ENCODE measurements around the gene KRTAP9-6. TPM values are rescaled to one million over a fixed set of nuclear protein-coding genes. Genes with fewer than 3 reads are reported as not detected.
"Not testable (repeated sequence)": the region's sequence is repeated elsewhere in the genome, so short reads cannot be mapped to it uniquely, and the experiment has no call there.

KRTAP9-6 gene
- total RNA-seq, 1 donor from 2014 or later, result not detected

GRCh38 chr17:41249637-41250240 lies 15.4 kb upstream of the KRTAP9-6 start, which contains the start of gene KRTAP9-4:
TSS of gene KRTAP9-4 (plus strand) at chr17:41249687. CDS start at chr17:41249721, 34 bp downstream.
- H3K9ac ChIP-seq (ENCODE audit: low read length); H3K9me3 Mint-ChIP-seq (ENCODE audit: unreplicated experiment); H3K4me3 Mint-ChIP-seq (ENCODE audit: unreplicated experiment); H4K20me1 ChIP-seq (ENCODE audit: insufficient read depth, low read length); H3K4me2 ChIP-seq (ENCODE audit: low read length); H3K36me3 ChIP-seq (ENCODE audit: insufficient read depth, low read length); H3K4me3 ChIP-seq (ENCODE audit: insufficient read depth, low read depth, low read length); H3K4me1 Mint-ChIP-seq (ENCODE audit: low read depth, unreplicated experiment); H3K27ac Mint-ChIP-seq (ENCODE audit: unreplicated experiment); H3K9me3 ChIP-seq (ENCODE audit: insufficient read depth, low read depth, low read length); H3K27me3 ChIP-seq (ENCODE audit: insufficient read depth, low read length); FAIRE-seq; H3K27ac ChIP-seq (ENCODE audit: low read depth, low read length); H3K79me2 ChIP-seq (ENCODE audit: insufficient read depth, low read length); H3K36me3 Mint-ChIP-seq (ENCODE audit: low read depth, unreplicated experiment); H2AFZ ChIP-seq (ENCODE audit: low read depth, low read length); DNase-seq (ENCODE audit: low read depth); H3K4me1 ChIP-seq (ENCODE audit: insufficient read depth, low read length): not testable (repeated sequence)
- peaks cover 39% of the 10 kb centered on the region for H3K27me3 Mint-ChIP-seq (ENCODE audit: low read depth, unreplicated experiment)

GRCh38 chr17:41251261-41251660 lies 13.9 kb upstream of the KRTAP9-6 start:
- H4K20me1 ChIP-seq (ENCODE audit: insufficient read depth, low read length), result no peaks in the 10 kb centered on the region
- no peaks in the 10 kb centered on the region for H3K36me3 ChIP-seq (ENCODE audit: insufficient read depth, low read length)
- no peak overlapping the region for H3K4me3 ChIP-seq (ENCODE audit: insufficient read depth, low read depth, low read length)
- TF ChIP-seq CTCF (IDR thresholded peaks at IDR 0.05; ENCODE audit: insufficient read depth, low read depth, low read length) (no peak), EZH2 (IDR thresholded peaks at IDR 0.05; ENCODE audit: insufficient read depth, low read length) (no peak)
- FAIRE-seq, result no peak
- no peaks in the 10 kb centered on the region for H3K36me3 Mint-ChIP-seq (ENCODE audit: low read depth, unreplicated experiment)
- H3K27ac ChIP-seq (ENCODE audit: low read depth, low read length), result no peak overlapping the region
- H3K27ac Mint-ChIP-seq (ENCODE audit: unreplicated experiment), result no peak overlapping the region
- peaks cover 49% of the 10 kb centered on the region for H3K27me3 Mint-ChIP-seq (ENCODE audit: low read depth, unreplicated experiment)
- no peaks in the 10 kb centered on the region for H3K4me1 Mint-ChIP-seq (ENCODE audit: low read depth, unreplicated experiment)
- no peaks in the 10 kb centered on the region for H3K9me3 ChIP-seq (ENCODE audit: insufficient read depth, low read depth, low read length)
- peaks cover 3% of the 10 kb centered on the region for H3K27me3 ChIP-seq (ENCODE audit: insufficient read depth, low read length)
- no peak overlapping the region for H2AFZ ChIP-seq (ENCODE audit: low read depth, low read length)
- H3K9me3 Mint-ChIP-seq (ENCODE audit: unreplicated experiment), result no peaks in the 10 kb centered on the region
- no peak overlapping the region for H3K4me2 ChIP-seq (ENCODE audit: low read length)
- no peak overlapping the region for H3K4me3 Mint-ChIP-seq (ENCODE audit: unreplicated experiment)
- no peak for DNase-seq (ENCODE audit: low read depth)
- no peaks in the 10 kb centered on the region for H3K79me2 ChIP-seq (ENCODE audit: insufficient read depth, low read length)
- H3K9ac ChIP-seq (ENCODE audit: low read length), result no peak overlapping the region
- H3K4me1 ChIP-seq (ENCODE audit: insufficient read depth, low read length), result no peaks in the 10 kb centered on the region

GRCh38 chr17:41254861-41255260 lies 10.3 kb upstream of the KRTAP9-6 start:
- Mint-ChIP-seq H3K4me1 (ENCODE audit: low read depth, unreplicated experiment) (no peaks in the 10 kb centered on the region), H3K27ac (ENCODE audit: unreplicated experiment) (no peak overlapping the region), H3K36me3 (ENCODE audit: low read depth, unreplicated experiment) (no peaks in the 10 kb centered on the region), H3K9me3 (ENCODE audit: unreplicated experiment) (no peaks in the 10 kb centered on the region), H3K27me3 (ENCODE audit: low read depth, unreplicated experiment) (peaks cover 38% of the 10 kb centered on the region), H3K4me3 (ENCODE audit: unreplicated experiment) (no peak overlapping the region)
- TF ChIP-seq EZH2 (IDR thresholded peaks at IDR 0.05; ENCODE audit: insufficient read depth, low read length), result no peak
- no peak for TF ChIP-seq CTCF (IDR thresholded peaks at IDR 0.05; ENCODE audit: insufficient read depth, low read depth, low read length)
- DNase-seq (ENCODE audit: low read depth) (no peak), FAIRE-seq (no peak)
- no peaks in the 10 kb centered on the region for H3K9me3 ChIP-seq (ENCODE audit: insufficient read depth, low read depth, low read length)
- no peak overlapping the region for H3K4me2 ChIP-seq (ENCODE audit: low read length)
- no peaks in the 10 kb centered on the region for H3K79me2 ChIP-seq (ENCODE audit: insufficient read depth, low read length)
- no peaks in the 10 kb centered on the region for H4K20me1 ChIP-seq (ENCODE audit: insufficient read depth, low read length)
- H3K9ac ChIP-seq (ENCODE audit: low read length), result no peak overlapping the region
- H3K4me3 ChIP-seq (ENCODE audit: insufficient read depth, low read depth, low read length), result no peak overlapping the region
- H3K27ac ChIP-seq (ENCODE audit: low read depth, low read length), result no peak overlapping the region
- no peak overlapping the region for H2AFZ ChIP-seq (ENCODE audit: low read depth, low read length)
- H3K27me3 ChIP-seq (ENCODE audit: insufficient read depth, low read length), result no peaks in the 10 kb centered on the region
- no peaks in the 10 kb centered on the region for H3K4me1 ChIP-seq (ENCODE audit: insufficient read depth, low read length)
- no peaks in the 10 kb centered on the region for H3K36me3 ChIP-seq (ENCODE audit: insufficient read depth, low read length)

GRCh38 chr17:41255381-41256290 lies 9.5 kb upstream of the KRTAP9-6 start, which contains the start of gene KRTAP9-9:
TSS of gene KRTAP9-9 (plus strand) at chr17:41255384.
- not testable (repeated sequence) for H3K4me1 Mint-ChIP-seq (ENCODE audit: low read depth, unreplicated experiment); H3K9me3 Mint-ChIP-seq (ENCODE audit: unreplicated experiment); H4K20me1 ChIP-seq (ENCODE audit: insufficient read depth, low read length); DNase-seq (ENCODE audit: low read depth); H3K4me1 ChIP-seq (ENCODE audit: insufficient read depth, low read length); H3K36me3 Mint-ChIP-seq (ENCODE audit: low read depth, unreplicated experiment); H3K9ac ChIP-seq (ENCODE audit: low read length); H3K4me2 ChIP-seq (ENCODE audit: low read length); H3K27ac Mint-ChIP-seq (ENCODE audit: unreplicated experiment); H3K79me2 ChIP-seq (ENCODE audit: insufficient read depth, low read length); H3K9me3 ChIP-seq (ENCODE audit: insufficient read depth, low read depth, low read length); H3K27ac ChIP-seq (ENCODE audit: low read depth, low read length); H3K4me3 ChIP-seq (ENCODE audit: insufficient read depth, low read depth, low read length); FAIRE-seq; H3K36me3 ChIP-seq (ENCODE audit: insufficient read depth, low read length); H3K4me3 Mint-ChIP-seq (ENCODE audit: unreplicated experiment); H3K27me3 ChIP-seq (ENCODE audit: insufficient read depth, low read length); H2AFZ ChIP-seq (ENCODE audit: low read depth, low read length)
- H3K27me3 Mint-ChIP-seq (ENCODE audit: low read depth, unreplicated experiment), result peaks cover 32% of the 10 kb centered on the region

Measured in astrocyte (in vitro differentiated cells and primary cell).